ENCODE data around the gene KRT10. TPM values are rescaled to one million over a fixed set of nuclear protein-coding genes. Genes with fewer than 3 reads are reported as not detected.

Gene KRT10
- total and polyA plus RNA-seq, 9 of the 15 experiments (the other 6 are each of a cell fraction or from before 2014, with no cell fraction given), result 47.0 to 179 (median 76.2) TPM

- TF ChIP-seq, protein P1, sequence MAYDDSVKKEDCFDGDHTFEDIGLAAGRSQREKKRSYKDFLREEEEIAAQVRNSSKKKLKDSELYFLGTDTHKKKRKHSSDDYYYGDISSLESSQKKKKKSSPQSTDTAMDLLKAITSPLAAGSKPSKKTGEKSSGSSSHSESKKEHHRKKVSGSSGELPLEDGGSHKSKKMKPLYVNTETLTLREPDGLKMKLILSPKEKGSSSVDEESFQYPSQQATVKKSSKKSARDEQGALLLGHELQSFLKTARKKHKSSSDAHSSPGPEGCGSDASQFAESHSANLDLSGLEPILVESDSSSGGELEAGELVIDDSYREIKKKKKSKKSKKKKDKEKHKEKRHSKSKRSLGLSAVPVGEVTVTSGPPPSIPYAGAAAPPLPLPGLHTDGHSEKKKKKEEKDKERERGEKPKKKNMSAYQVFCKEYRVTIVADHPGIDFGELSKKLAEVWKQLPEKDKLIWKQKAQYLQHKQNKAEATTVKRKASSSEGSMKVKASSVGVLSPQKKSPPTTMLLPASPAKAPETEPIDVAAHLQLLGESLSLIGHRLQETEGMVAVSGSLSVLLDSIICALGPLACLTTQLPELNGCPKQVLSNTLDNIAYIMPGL (CRISPR knock-in tag; IDR thresholded peaks at IDR 0.05), result no peak
- TF ChIP-seq FOXO4 (CRISPR knock-in tag; IDR thresholded peaks at IDR 0.05) (no peak), CXXC5 (CRISPR knock-in tag; IDR thresholded peaks at IDR 0.05) (peak; percentile 69), TRIM28 (IDR thresholded peaks at IDR 0.05) (no peak), MTA3 (IDR thresholded peaks at IDR 0.05; ENCODE audit: borderline replicate concordance) (peak; percentile 60; the same call in 1 of the 2 replicates), EP400 (IDR thresholded peaks at IDR 0.05) (peak; percentile 71), NBN (IDR thresholded peaks at IDR 0.05; ENCODE audit: low read depth) (peak; percentile 52), RBFOX2 (IDR thresholded peaks at IDR 0.05; ENCODE audit: low read depth, low read length) (peak; percentile 98), MED1 (CRISPR knock-in tag; IDR thresholded peaks at IDR 0.05; ENCODE audit: borderline replicate concordance) (no peak), ZNF707 (CRISPR knock-in tag; conservative IDR thresholded peaks at IDR 0.05) (no peak), YY1 (IDR thresholded peaks at IDR 0.05; ENCODE audit: borderline replicate concordance in 1 of 3, control insufficient read depth in 1 of 3, extremely low read depth in 1 of 3, insufficient read depth in 3 of 3, insufficient read length in 1 of 3, insufficient replicate concordance in 2 of 3, low read depth in 1 of 3, low read length in 2 of 3) (peak in 2 of 3 experiments; percentile 26 to 28), PTRF (tag; IDR thresholded peaks at IDR 0.05) (0 out of 2 replicates have a peak, but pooled peaks have one; percentile 48), SP2 (IDR thresholded peaks at IDR 0.05; ENCODE audit: extremely low read depth, low read depth, low read length, poor library complexity, severe bottlenecking) (no peak), SMAD3 (CRISPR knock-in tag; conservative IDR thresholded peaks at IDR 0.05) (no peak), NCOA1 (IDR thresholded peaks at IDR 0.05; ENCODE audit: low read depth) (peak; percentile 45), RBM25 (IDR thresholded peaks at IDR 0.05; ENCODE audit: low read depth, low read length, severe bottlenecking) (no peak), ARID1B (IDR thresholded peaks at IDR 0.05) (0 out of 2 replicates have a peak, but pooled peaks have one; percentile 35), RAD51 (IDR thresholded peaks at IDR 0.05; ENCODE audit: borderline replicate concordance, low read depth) (0 out of 2 replicates have a peak, but pooled peaks have one; percentile 23)
- TF ChIP-seq, protein P2, sequence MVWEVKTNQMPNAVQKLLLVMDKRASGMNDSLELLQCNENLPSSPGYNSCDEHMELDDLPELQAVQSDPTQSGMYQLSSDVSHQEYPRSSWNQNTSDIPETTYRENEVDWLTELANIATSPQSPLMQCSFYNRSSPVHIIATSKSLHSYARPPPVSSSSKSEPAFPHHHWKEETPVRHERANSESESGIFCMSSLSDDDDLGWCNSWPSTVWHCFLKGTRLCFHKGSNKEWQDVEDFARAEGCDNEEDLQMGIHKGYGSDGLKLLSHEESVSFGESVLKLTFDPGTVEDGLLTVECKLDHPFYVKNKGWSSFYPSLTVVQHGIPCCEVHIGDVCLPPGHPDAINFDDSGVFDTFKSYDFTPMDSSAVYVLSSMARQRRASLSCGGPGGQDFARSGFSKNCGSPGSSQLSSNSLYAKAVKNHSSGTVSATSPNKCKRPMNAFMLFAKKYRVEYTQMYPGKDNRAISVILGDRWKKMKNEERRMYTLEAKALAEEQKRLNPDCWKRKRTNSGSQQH (CRISPR knock-in tag; IDR thresholded peaks at IDR 0.05), result no peak
- TF ChIP-seq, protein P3, sequence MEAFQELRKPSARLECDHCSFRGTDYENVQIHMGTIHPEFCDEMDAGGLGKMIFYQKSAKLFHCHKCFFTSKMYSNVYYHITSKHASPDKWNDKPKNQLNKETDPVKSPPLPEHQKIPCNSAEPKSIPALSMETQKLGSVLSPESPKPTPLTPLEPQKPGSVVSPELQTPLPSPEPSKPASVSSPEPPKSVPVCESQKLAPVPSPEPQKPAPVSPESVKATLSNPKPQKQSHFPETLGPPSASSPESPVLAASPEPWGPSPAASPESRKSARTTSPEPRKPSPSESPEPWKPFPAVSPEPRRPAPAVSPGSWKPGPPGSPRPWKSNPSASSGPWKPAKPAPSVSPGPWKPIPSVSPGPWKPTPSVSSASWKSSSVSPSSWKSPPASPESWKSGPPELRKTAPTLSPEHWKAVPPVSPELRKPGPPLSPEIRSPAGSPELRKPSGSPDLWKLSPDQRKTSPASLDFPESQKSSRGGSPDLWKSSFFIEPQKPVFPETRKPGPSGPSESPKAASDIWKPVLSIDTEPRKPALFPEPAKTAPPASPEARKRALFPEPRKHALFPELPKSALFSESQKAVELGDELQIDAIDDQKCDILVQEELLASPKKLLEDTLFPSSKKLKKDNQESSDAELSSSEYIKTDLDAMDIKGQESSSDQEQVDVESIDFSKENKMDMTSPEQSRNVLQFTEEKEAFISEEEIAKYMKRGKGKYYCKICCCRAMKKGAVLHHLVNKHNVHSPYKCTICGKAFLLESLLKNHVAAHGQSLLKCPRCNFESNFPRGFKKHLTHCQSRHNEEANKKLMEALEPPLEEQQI (IDR thresholded peaks at IDR 0.05), result no peak
Observed at GRCh38 chr17:40818733-40819527, 3.5 kb downstream of the KRT10 start (continued).
